Activated naive CD4-positive, alpha-beta T cell treated with anti-CD3 and anti-CD28 coated beads, Interleukin-2, amount 50 U/mL, for 24 hours (primary cell): ENCODE results near the gene PMIS2.

ENCODE experiments used
- H3K27ac Mint-ChIP-seq: one replicate; pipeline ENCODE4 v1.8.0; 2021; ENCODE audit warnings: mild to moderate bottlenecking, mixed read lengths
- H3K27me3 Mint-ChIP-seq: one replicate; pipeline ENCODE4 v1.8.0; 2021; ENCODE audit warnings: mixed read lengths
- H3K36me3 Mint-ChIP-seq: one replicate; pipeline ENCODE4 v1.8.0; 2021; ENCODE audit warnings: mixed read lengths
- H3K4me1 Mint-ChIP-seq: one replicate; pipeline ENCODE4 v1.8.0; 2021; ENCODE audit warnings: mixed read lengths
- H3K4me3 Mint-ChIP-seq: one replicate; pipeline ENCODE4 v1.8.0; 2021; ENCODE audit warnings: mild to moderate bottlenecking, mixed read lengths
- H3K9me3 Mint-ChIP-seq: one replicate; pipeline ENCODE4 v1.8.0; 2021; ENCODE audit warnings: mixed read lengths

PMIS2 gene

GRCh38 chr19:35628565-35629331 is 42.8 kb downstream of the PMIS2 start, which contains the start of gene RBM42:
Gene RBM42 (plus strand): TSS chr19:35629036. CDS start chr19:35629154, 118 bp downstream.
- Mint-ChIP-seq H3K4me1 (peaks cover 30% of the 10 kb centered on the region), H3K4me3 (peak within 1 kb of the TSS; percentile 100), H3K9me3 (no peaks in the 10 kb centered on the region), H3K36me3 (peaks cover 16% of the 10 kb centered on the region), H3K27ac (peak within 1 kb of the TSS; percentile 99), H3K27me3 (no peaks in the 10 kb centered on the region)

- H3K4me1 Mint-ChIP-seq: peaks cover 30% of the 10 kb centered on the region
- no peaks in the 10 kb centered on the region for H3K27me3 Mint-ChIP-seq
Measured at GRCh38 chr19:35629332-35629633, 43.3 kb downstream of the PMIS2 start.

GRCh38 chr19:35633727-35634440 is 47.9 kb downstream of the PMIS2 start:
- H3K27me3 Mint-ChIP-seq: no peaks in the 10 kb centered on the region
- H3K4me1 Mint-ChIP-seq: peaks cover 22% of the 10 kb centered on the region
- no peak overlapping the region for H3K27ac Mint-ChIP-seq
- H3K36me3 Mint-ChIP-seq: peaks cover 17% of the 10 kb centered on the region
- H3K4me3 Mint-ChIP-seq: no peak overlapping the region
- H3K9me3 Mint-ChIP-seq: no peaks in the 10 kb centered on the region

More at GRCh38 chr19:35629332-35629633, 43.3 kb downstream of the PMIS2 start:
- H3K36me3 Mint-ChIP-seq: peaks cover 16% of the 10 kb centered on the region
- peak overlapping the region; percentile 99 for H3K27ac Mint-ChIP-seq
- peak overlapping the region; percentile 100 for H3K4me3 Mint-ChIP-seq
- no peaks in the 10 kb centered on the region for H3K9me3 Mint-ChIP-seq

GRCh38 chr19:35636651-35637050 is 50.7 kb downstream of the PMIS2 start:
- Mint-ChIP-seq H3K9me3 (no peaks in the 10 kb centered on the region), H3K36me3 (peaks cover 12% of the 10 kb centered on the region), H3K27me3 (no peaks in the 10 kb centered on the region), H3K4me1 (peaks cover 14% of the 10 kb centered on the region), H3K4me3 (no peak overlapping the region), H3K27ac (no peak overlapping the region)
